Spinal cord (tissue), 10 donors: ENCODE measurements around the gene SKIC8. TPM values are rescaled to one million over a fixed set of nuclear protein-coding genes. Genes with fewer than 3 reads are reported as not detected.

Source experiments
- DNase-seq, 6 donors: peaks; one replicate each; pipeline versions ENCODE4 v3.0.0 to v3.0.0-alpha.2; 2013 to 2015; ENCODE audit warnings: low spot score in 6 of 6, low read depth in 4 of 6
- H3K27ac ChIP-seq: one replicate; pipeline ENCODE4 v1.5.1; 2013; ENCODE audit warnings: low read depth, low read length, control low read depth
- H3K27me3 ChIP-seq: one replicate; pipeline ENCODE4 v1.6.1; 2013; ENCODE audit warnings: low read length; ENCODE audit not compliant: control insufficient read depth, insufficient read depth
- H3K36me3 ChIP-seq: one replicate; pipeline ENCODE4 v1.6.1; 2013; ENCODE audit warnings: low read length; ENCODE audit not compliant: control insufficient read depth, insufficient read depth
- H3K4me1 ChIP-seq: one replicate; pipeline ENCODE4 v1.6.1; 2013; ENCODE audit warnings: low read length; ENCODE audit not compliant: control insufficient read depth, insufficient read depth
- H3K4me3 ChIP-seq: one replicate; pipeline ENCODE4 v1.5.1; 2013; ENCODE audit warnings: low read depth, low read length, control low read depth
- H3K9me3 ChIP-seq: one replicate; pipeline ENCODE4 v1.6.1; 2013; ENCODE audit warnings: low read length; ENCODE audit not compliant: control insufficient read depth, insufficient read depth
- WGBS: methylation state at CpG from one replicate; pipeline ENCODE4 v1.1.5; 2013; ENCODE audit warnings: missing lambda C conversion rate; ENCODE audit not compliant: insufficient coverage; 5-methylcytosine and 5-hydroxymethylcytosine counted together
- polyA plus RNA-seq, 2 donors: library from polyadenylated mRNA; unstranded; fragments of 120-200 nt; gene quantifications; one replicate each; pipeline ENCODE4 v1.2.1, GENCODE V29; 2013; ENCODE audit not compliant: insufficient read length in 2 of 2
- total RNA-seq, 2 donors: library from RNA; depleted of rRNA in 1 of 2; stranded (reverse); fragments of 120-200 nt in 1 of 2; fragments of >200 nt in 1 of 2; gene quantifications; one replicate each; pipeline versions ENCODE4 v1.2.3 to v1.2.4, GENCODE V29; 2013 to 2014
- donor health status: healthy.

Gene SKIC8
- total and polyA plus RNA-seq, 4 donors = 71.8 to 104 (median 93.8) TPM

- DNase-seq = no peak
- Histone ChIP-seq H3K4me3 (no peak overlapping the region), H3K27me3 (peaks cover 13% of the 10 kb centered on the region), H3K27ac (no peak overlapping the region), H3K9me3 (no peaks in the 10 kb centered on the region), H3K4me1 (peaks cover 26% of the 10 kb centered on the region), H3K36me3 (no peaks in the 10 kb centered on the region)
- WGBS = 87% methylated on average over 4 of the region's 9 CpGs
Observed at GRCh38 chr15:78304216-78305066, 5.0 kb upstream of the SKIC8 start.

- Histone ChIP-seq H3K36me3 (no peaks in the 10 kb centered on the region), H3K27me3 (peaks cover 11% of the 10 kb centered on the region), H3K27ac (peak overlapping the region; percentile 38), H3K4me3 (no peak overlapping the region), H3K4me1 (peaks cover 16% of the 10 kb centered on the region), H3K9me3 (no peaks in the 10 kb centered on the region)
- no peak for DNase-seq
- WGBS = 44% methylated on average over 2 of the region's 5 CpGs
Observed at GRCh38 chr15:78302579-78303312, 3.3 kb upstream of the SKIC8 start.

GRCh38 chr15:78301828-78302227, 2.4 kb upstream of the SKIC8 start:
- DNase-seq = no peak

GRCh38 chr15:78301326-78301725, 1.9 kb upstream of the SKIC8 start:
- Histone ChIP-seq H3K4me1 (peaks cover 11% of the 10 kb centered on the region), H3K27ac (no peak overlapping the region), H3K4me3 (no peak overlapping the region), H3K27me3 (peaks cover 11% of the 10 kb centered on the region), H3K9me3 (no peaks in the 10 kb centered on the region), H3K36me3 (no peaks in the 10 kb centered on the region)
- no peak for DNase-seq

More at GRCh38 chr15:78301828-78302227, 2.4 kb upstream of the SKIC8 start:
- H3K36me3 ChIP-seq = no peaks in the 10 kb centered on the region
- no CpG with 5 or more reads among the region's 3 CpGs for WGBS
- H3K27me3 ChIP-seq = peaks cover 11% of the 10 kb centered on the region
- H3K9me3 ChIP-seq = no peaks in the 10 kb centered on the region
- H3K4me3 ChIP-seq = no peak overlapping the region
- peaks cover 16% of the 10 kb centered on the region for H3K4me1 ChIP-seq
- no peak overlapping the region for H3K27ac ChIP-seq

GRCh38 chr15:78292219-78292618, 7.2 kb downstream of the SKIC8 start:
- DNase-seq = no peak
- no peaks in the 10 kb centered on the region for H3K4me1 ChIP-seq
- 100% methylated on average over 1 of the region's 1 CpG for WGBS
- no peak overlapping the region for H3K27ac ChIP-seq
- H3K27me3 ChIP-seq = no peaks in the 10 kb centered on the region
- H3K4me3 ChIP-seq = no peak overlapping the region
- no peaks in the 10 kb centered on the region for H3K9me3 ChIP-seq
- H3K36me3 ChIP-seq = peaks cover 21% of the 10 kb centered on the region

- no peaks in the 10 kb centered on the region for H3K4me1 ChIP-seq
- H3K4me3 ChIP-seq = no peak overlapping the region
- DNase-seq = no peak
- H3K27me3 ChIP-seq = no peaks in the 10 kb centered on the region
- H3K36me3 ChIP-seq = peaks cover 24% of the 10 kb centered on the region
- 100% methylated on average over 2 of the region's 2 CpGs for WGBS
- H3K27ac ChIP-seq = no peak overlapping the region
- no peaks in the 10 kb centered on the region for H3K9me3 ChIP-seq
Observed at GRCh38 chr15:78291698-78292097, 7.7 kb downstream of the SKIC8 start.

- H3K27me3 ChIP-seq = no peaks in the 10 kb centered on the region
- H3K9me3 ChIP-seq = no peaks in the 10 kb centered on the region
- no peaks in the 10 kb centered on the region for H3K4me1 ChIP-seq
- H3K4me3 ChIP-seq = no peak overlapping the region
- DNase-seq = no peak
- H3K27ac ChIP-seq = no peak overlapping the region
- H3K36me3 ChIP-seq = peaks cover 30% of the 10 kb centered on the region
- WGBS = no CpG with 5 or more reads among the region's 2 CpGs
Observed at GRCh38 chr15:78291052-78291451, 8.4 kb downstream of the SKIC8 start.

GRCh38 chr15:78290222-78290621, 9.2 kb downstream of the SKIC8 start:
- no peak for DNase-seq
- peaks cover 30% of the 10 kb centered on the region for H3K36me3 ChIP-seq
- WGBS = no CpG with 5 or more reads among the region's 3 CpGs
- H3K9me3 ChIP-seq = no peaks in the 10 kb centered on the region
- no peak overlapping the region for H3K4me3 ChIP-seq
- no peaks in the 10 kb centered on the region for H3K4me1 ChIP-seq
- no peaks in the 10 kb centered on the region for H3K27me3 ChIP-seq
- no peak overlapping the region for H3K27ac ChIP-seq

GRCh38 chr15:78284758-78285157, 14.7 kb downstream of the SKIC8 start:
- Histone ChIP-seq H3K27me3 (no peaks in the 10 kb centered on the region), H3K9me3 (no peaks in the 10 kb centered on the region), H3K27ac (no peak overlapping the region), H3K4me3 (no peak overlapping the region), H3K36me3 (peaks cover 44% of the 10 kb centered on the region), H3K4me1 (no peaks in the 10 kb centered on the region)
- 75% methylated on average over 4 of the region's 4 CpGs for WGBS
- peak in 1 of 6 donors; percentile 9 for DNase-seq
